ENCODE results near the gene CFAP74.

DNA sequence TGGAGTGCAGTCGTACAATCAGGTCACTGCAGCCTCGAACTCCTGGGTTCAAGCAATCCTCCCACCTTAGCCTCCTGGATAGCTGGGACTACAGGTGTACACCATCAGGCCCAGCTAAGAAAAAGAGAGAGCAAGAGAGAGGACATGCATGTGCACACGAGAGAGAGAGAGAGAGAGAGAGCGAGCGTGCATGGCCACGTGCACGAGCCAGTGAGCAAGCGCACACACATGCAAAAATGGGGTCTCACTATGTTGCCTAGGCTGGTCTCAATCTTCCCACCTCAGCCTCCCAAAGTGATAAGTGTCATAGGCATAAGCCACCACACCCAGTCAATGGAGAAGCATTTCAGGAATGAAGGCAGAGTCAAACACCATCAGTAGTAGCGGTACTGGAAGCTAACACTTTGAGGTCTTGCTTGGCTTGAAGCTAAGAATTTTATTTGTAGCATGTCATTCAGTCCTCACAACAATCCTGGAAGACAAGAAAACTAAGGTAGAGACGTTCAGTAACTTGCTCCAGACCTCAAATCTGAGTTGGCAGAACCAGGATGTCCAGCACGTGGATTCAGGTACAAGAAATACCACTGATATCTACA, 127.2 kb downstream of the CFAP74 start:
- TF ChIP-seq, protein P1, sequence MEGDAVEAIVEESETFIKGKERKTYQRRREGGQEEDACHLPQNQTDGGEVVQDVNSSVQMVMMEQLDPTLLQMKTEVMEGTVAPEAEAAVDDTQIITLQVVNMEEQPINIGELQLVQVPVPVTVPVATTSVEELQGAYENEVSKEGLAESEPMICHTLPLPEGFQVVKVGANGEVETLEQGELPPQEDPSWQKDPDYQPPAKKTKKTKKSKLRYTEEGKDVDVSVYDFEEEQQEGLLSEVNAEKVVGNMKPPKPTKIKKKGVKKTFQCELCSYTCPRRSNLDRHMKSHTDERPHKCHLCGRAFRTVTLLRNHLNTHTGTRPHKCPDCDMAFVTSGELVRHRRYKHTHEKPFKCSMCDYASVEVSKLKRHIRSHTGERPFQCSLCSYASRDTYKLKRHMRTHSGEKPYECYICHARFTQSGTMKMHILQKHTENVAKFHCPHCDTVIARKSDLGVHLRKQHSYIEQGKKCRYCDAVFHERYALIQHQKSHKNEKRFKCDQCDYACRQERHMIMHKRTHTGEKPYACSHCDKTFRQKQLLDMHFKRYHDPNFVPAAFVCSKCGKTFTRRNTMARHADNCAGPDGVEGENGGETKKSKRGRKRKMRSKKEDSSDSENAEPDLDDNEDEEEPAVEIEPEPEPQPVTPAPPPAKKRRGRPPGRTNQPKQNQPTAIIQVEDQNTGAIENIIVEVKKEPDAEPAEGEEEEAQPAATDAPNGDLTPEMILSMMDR (IDR thresholded peaks at IDR 0.05), result no peak
- TF ChIP-seq POLR2A (IDR thresholded peaks at IDR 0.05), result no peak
